HG03457 (cell line): ENCODE measurements around the gene CLEC4G.
"Not testable (repeated sequence)": the region's sequence is repeated elsewhere in the genome, so short reads cannot be mapped to it uniquely, and the experiment has no call there.

Source experiments
- ATAC-seq: cut with Tn5 transposase; IDR thresholded peaks from one replicate; pipeline ENCODE4 v1.9.1; 2021; ENCODE audit warnings: moderate number of reproducible peaks; ENCODE audit not compliant: unreplicated experiment

Gene CLEC4G

GRCh38 chr19:7746903-7747884 is 15.3 kb upstream of the CLEC4G start, which contains the start of gene CD209:
CD209 (minus strand) TSS chr19:7747534; CDS start chr19:7747511, 23 bp downstream.
- ATAC-seq = no peak

GRCh38 chr19:7746306-7746705 is 14.4 kb upstream of the CLEC4G start:
- ATAC-seq = not testable (repeated sequence)

GRCh38 chr19:7744871-7745650 is 13.2 kb upstream of the CLEC4G start:
- ATAC-seq = no peak

GRCh38 chr19:7744199-7744786 is 12.4 kb upstream of the CLEC4G start:
- no peak for ATAC-seq

GRCh38 chr19:7743425-7743841 is 11.5 kb upstream of the CLEC4G start:
- no peak for ATAC-seq

GRCh38 chr19:7742991-7743390 is 11.1 kb upstream of the CLEC4G start:
- no peak for ATAC-seq

GRCh38 chr19:7742575-7742974 is 10.7 kb upstream of the CLEC4G start:
- no peak for ATAC-seq

GRCh38 chr19:7740682-7741054 is 8.8 kb upstream of the CLEC4G start:
- no peak for ATAC-seq

GRCh38 chr19:7739801-7740681 is 8.1 kb upstream of the CLEC4G start:
- no peak for ATAC-seq

GRCh38 chr19:7739211-7739755 is 7.4 kb upstream of the CLEC4G start:
- no peak for ATAC-seq

- ATAC-seq = no peak
These were observed 6.1 kb upstream of the CLEC4G start for GRCh38 chr19:7738023-7738422.

- no peak for ATAC-seq
These were observed 5.3 kb upstream of the CLEC4G start for GRCh38 chr19:7737215-7737614.

GRCh38 chr19:7736148-7736547 is 4.2 kb upstream of the CLEC4G start:
- no peak for ATAC-seq

GRCh38 chr19:7734220-7735203 is 2.6 kb upstream of the CLEC4G start:
- ATAC-seq = no peak

- no peak for ATAC-seq
These were observed 1.5 kb upstream of the CLEC4G start for GRCh38 chr19:7733376-7733775.

- no peak for ATAC-seq
These were observed 295 bp downstream of the CLEC4G start for GRCh38 chr19:7731615-7732014.

GRCh38 chr19:7731218-7731595 is 703 bp downstream of the CLEC4G start:
- ATAC-seq = no peak

GRCh38 chr19:7730286-7731217 is 1.4 kb downstream of the CLEC4G start:
- ATAC-seq = no peak
